NCI-H526 (cell line): Measurements from ENCODE around the gene ZNF791.
"Not testable (repeated sequence)": the region's sequence is repeated elsewhere in the genome, so short reads cannot be mapped to it uniquely, and the experiment has no call there.

Source experiments
- DNase-seq, 2 experiments: peaks; one replicate each; lab custom pipeline; 2025; lab: John Stamatoyannopoulos, UW

The ZNF791 gene

GRCh38 chr19:12629215-12629614, 18.5 kb downstream of the ZNF791 start:
- no peak for DNase-seq

GRCh38 chr19:12636631-12637030, 25.9 kb downstream of the ZNF791 start:
- DNase-seq = peak in 1 of 2 experiments; percentile 7

GRCh38 chr19:12638611-12639182, 28.0 kb downstream of the ZNF791 start:
- no peak for DNase-seq

- DNase-seq = peak; percentile 35 to 80
These were observed 29.3 kb downstream of the ZNF791 start for GRCh38 chr19:12639901-12640613.

- no peak for DNase-seq
These were observed 30.7 kb downstream of the ZNF791 start for GRCh38 chr19:12641456-12641855.

- no peak for DNase-seq
These were observed 31.8 kb downstream of the ZNF791 start for GRCh38 chr19:12642506-12642905.

GRCh38 chr19:12643716-12644115, 33.0 kb downstream of the ZNF791 start:
- not testable (repeated sequence) for DNase-seq

GRCh38 chr19:12646551-12646950, 35.8 kb downstream of the ZNF791 start:
- DNase-seq = no peak

- DNase-seq = no peak
These were observed 36.3 kb downstream of the ZNF791 start for GRCh38 chr19:12647047-12647446.

- DNase-seq = peak; percentile 41 to 67
These were observed 36.9 kb downstream of the ZNF791 start for GRCh38 chr19:12647490-12648071.

GRCh38 chr19:12648088-12648487, 37.4 kb downstream of the ZNF791 start:
- DNase-seq = no peak

GRCh38 chr19:12649941-12650340, 39.2 kb downstream of the ZNF791 start:
- DNase-seq = no peak

- no peak for DNase-seq
These were observed 41.5 kb downstream of the ZNF791 start for GRCh38 chr19:12652219-12652618.

- DNase-seq = no peak
These were observed 44.8 kb downstream of the ZNF791 start for GRCh38 chr19:12655546-12655945.

GRCh38 chr19:12656899-12657571, 46.3 kb downstream of the ZNF791 start:
- peak in 1 of 2 experiments; percentile 3 for DNase-seq

GRCh38 chr19:12657966-12658365, 47.2 kb downstream of the ZNF791 start:
- no peak for DNase-seq

GRCh38 chr19:12660980-12661379, 50.3 kb downstream of the ZNF791 start:
- no peak for DNase-seq

GRCh38 chr19:12664406-12665280, 53.9 kb downstream of the ZNF791 start:
- peak in 1 of 2 experiments; percentile 10 for DNase-seq

- no peak for DNase-seq
These were observed 54.5 kb downstream of the ZNF791 start for GRCh38 chr19:12665281-12665573.

- DNase-seq = no peak
These were observed 55.0 kb downstream of the ZNF791 start for GRCh38 chr19:12665671-12666264.

- DNase-seq = peak; percentile 21 to 75
These were observed 55.7 kb downstream of the ZNF791 start, which contains the start of the genes MAN2B1 and WDR83 for GRCh38 chr19:12666265-12667048. Gene MAN2B1, minus strand, starts transcription at chr19:12666742. Its CDS starts 41 bp downstream, at chr19:12666701. Gene WDR83, plus strand, starts transcription at chr19:12666807. Its CDS starts 2,984 bp downstream, at chr19:12669791.
